Right ventricle myocardium inferior (tissue), 1 donor: Measurements from ENCODE around the gene SLC7A14. TPM values are rescaled to one million over a fixed set of nuclear protein-coding genes. Genes with fewer than 3 reads are reported as not detected.

Experiments used
- ATAC-seq: fragments of 200-7000 bp; cut with Tn5 transposase; one replicate; pipeline ENCODE4 v1.9.1; 2020; ENCODE audit warnings: mild to moderate bottlenecking, moderate library complexity
- DNase-seq: peaks from one replicate; pipeline ENCODE4 v3.0.0; 2021; ENCODE audit errors: missing footprints
- intact Hi-C: fragments of 100-400 bp; cut with DNase I; formaldehyde crosslinking; loops from one replicate; pipeline ENCODE4 v1.11.0; 2022
- total RNA-seq: library from RNA; stranded (reverse); fragmentation: NEBNext Ultra II Directional; extraction: Animal tissue kit (Norgen Biotek cat#: 25700); gene quantifications from one replicate; pipeline ENCODE4 v1.2.1, GENCODE V29; 2021
- donor health status: DM: no; HTN: yes; CAD: no; lungs with severe emphysema.

SLC7A14 gene
- total RNA-seq, 1 donor from 2014 or later, result not detected

DNA sequence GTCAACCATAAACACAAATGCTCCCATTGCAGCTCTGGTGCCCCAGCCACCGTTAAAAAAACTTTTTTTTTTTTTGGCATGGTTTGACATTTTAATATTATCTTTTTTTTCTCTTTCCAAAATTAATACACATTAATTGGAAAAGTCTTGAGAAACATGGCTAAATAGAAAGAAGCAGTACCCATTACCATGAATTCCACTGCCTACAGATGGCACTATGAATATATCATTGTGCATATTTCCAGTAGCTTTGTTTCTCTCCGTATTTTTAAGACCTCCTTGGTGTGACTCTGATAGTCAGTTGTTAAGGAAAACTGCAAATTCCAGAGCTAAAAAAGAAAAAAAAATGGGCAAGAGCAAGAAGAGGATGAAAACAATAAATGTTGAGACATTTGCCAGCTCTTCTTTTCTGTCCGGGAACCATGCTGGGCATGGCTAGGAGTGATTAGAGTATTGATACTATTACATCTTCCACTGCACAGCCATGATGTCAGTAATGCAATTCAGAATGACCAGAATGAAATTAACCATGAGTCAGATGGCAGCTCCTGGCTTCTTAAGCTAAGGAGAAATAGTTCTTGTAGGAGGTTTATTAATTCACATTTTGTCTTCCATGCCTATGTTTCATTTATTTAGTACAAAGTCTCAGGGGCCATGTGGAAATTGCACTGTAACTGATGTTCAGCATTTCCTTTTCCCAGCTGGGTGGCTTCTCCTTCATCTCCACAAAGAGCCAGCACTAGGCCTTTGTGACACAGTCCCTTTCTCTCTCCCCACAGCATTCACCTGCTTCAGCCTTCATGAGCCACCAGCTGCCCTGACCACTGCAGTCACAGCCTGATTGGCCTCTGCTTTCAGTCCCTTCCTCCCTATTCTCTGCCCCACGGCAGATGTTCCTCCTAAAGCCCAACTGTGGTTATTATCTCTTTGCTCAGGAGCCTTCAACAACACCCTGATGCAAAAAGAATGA, 31.8 kb downstream of the SLC7A14 start:
- no peak for DNase-seq
- no peak for ATAC-seq
- intact Hi-C loops, result loop anchor here (1.0 to 5.0 kb wide), 2 partner anchors 136 to 258 kb away; no protein-coding TSS in a partner anchor

DNA sequence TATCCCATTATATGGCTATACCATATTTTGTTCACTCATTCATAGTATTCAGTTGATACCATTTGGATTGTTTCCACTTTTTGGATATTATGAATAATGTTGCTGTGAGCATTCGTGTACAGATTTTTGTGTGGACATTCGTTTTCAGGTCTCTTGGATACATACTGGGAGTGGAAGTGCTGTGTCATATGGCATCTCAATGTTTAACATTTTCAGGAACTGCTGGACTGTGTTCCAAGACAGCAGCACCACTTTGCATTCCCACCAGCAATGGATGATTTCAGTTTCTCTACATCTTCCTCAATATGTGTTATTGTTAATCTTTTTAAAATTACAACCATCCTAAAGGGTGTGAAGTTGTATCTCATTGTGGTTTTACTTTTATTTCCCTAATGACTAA, 34.6 kb downstream of the SLC7A14 start:
- ATAC-seq, result no peak
- intact Hi-C loops, result loop anchor here (5.0 kb wide), 1 partner anchor 261 kb away; no protein-coding TSS in a partner anchor
- DNase-seq, result no peak

DNA sequence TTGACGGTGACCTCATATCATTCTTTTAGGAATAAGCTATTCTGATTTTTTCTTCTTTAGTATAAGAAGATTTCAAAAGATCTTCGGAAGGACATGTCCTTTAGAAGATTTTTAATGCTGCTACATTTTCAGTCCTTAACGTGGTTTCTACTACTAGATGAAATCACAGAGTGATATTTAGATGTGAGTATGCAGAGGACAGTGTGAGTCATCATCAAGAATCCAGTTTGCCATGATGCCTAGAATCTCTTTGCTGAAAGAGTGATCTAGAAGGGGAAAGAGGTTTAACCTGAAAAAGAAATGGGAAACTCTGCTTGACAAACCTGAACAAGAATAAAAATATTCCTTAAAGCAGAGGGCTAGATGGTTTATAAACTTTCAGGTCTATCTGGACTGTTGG, 43.2 kb downstream of the SLC7A14 start:
- no peak for ATAC-seq
- intact Hi-C loops, result no loop called here

DNA sequence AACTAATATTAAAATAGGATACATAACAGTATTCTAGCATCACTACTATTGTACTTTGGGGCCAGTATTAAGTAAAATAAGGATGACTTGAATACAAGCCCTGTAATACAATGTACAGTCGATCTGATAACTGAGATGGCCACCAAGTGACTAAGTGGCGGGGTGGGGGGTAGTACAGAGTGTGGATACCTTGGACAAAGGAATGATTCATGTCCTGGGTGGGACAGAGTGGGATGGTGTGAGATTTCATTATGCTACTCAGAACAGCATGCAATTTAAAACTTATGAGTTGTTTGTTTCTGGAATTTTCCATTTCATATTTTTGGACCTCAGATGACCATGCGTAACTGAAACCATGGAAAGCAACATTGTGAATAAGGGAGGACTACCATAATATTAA, 46.0 kb downstream of the SLC7A14 start:
- intact Hi-C loops, result no loop called here
- ATAC-seq (no peak), DNase-seq (no peak)

More for the DNA sequence above, 43.2 kb downstream of the SLC7A14 start:
- DNase-seq, result no peak

DNA sequence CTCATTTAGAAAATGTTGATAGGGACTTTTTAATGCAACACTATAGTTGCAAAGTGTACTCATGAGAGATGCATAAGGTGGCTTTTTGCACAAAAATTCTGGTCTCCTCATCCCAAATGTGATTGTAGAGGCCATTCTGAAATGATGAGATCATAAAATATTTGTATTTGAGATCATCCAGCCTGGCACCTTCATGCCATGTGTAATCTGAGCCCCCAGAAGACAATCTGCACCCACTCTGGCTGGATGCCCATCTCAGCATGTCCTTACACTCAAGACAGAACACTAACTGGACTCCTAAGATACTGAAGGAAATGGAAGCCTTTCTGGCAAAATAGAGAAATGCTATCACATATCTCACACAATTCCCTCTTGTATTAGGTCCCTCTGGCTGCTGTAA, 49.2 kb downstream of the SLC7A14 start:
- DNase-seq (no peak), ATAC-seq (no peak)
- intact Hi-C loops, result no loop called here

DNA sequence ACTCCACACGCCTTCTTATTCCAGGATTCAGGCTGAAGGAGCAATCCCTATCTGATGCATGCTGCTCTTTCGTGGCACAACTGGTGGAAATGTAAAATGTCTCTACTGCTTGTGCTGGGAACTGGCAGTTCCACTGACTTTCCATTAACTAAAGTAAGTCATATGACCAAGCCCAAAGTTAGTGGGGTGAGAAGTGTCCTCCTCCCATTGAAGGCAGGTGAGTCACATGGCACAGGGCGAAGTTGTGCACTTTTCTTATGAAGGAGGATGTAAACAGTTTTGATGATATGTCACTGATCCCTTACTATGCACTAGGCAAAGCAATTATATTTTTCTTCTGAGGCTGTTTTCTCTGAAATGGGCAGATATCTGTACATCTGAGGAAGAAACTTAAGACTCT, 51.6 kb downstream of the SLC7A14 start:
- no peak for ATAC-seq
- no peak for DNase-seq
- intact Hi-C loops, result no loop called here

DNA sequence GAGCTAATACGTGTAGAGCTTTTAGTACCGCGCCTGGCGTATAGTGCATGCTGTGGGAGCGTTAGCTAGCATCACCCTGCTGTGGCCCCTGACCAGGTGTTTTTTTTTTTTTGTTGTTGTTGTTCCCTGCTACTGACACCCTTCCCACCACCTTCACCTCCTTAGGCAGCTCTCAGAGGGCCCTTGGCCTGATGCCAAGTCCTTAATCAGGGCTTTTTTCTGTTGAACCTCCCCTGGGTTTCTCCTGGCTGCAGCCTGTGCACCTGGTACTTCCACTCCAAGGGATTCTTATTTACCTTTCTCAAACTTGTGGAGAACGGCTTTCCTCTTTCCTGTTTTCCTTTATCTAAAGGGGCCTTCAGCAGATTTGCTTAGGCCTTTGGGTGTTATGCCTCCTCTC, 53.3 kb downstream of the SLC7A14 start:
- ATAC-seq (peak; percentile 19), DNase-seq (no peak)
- intact Hi-C loops, result no loop called here

DNA sequence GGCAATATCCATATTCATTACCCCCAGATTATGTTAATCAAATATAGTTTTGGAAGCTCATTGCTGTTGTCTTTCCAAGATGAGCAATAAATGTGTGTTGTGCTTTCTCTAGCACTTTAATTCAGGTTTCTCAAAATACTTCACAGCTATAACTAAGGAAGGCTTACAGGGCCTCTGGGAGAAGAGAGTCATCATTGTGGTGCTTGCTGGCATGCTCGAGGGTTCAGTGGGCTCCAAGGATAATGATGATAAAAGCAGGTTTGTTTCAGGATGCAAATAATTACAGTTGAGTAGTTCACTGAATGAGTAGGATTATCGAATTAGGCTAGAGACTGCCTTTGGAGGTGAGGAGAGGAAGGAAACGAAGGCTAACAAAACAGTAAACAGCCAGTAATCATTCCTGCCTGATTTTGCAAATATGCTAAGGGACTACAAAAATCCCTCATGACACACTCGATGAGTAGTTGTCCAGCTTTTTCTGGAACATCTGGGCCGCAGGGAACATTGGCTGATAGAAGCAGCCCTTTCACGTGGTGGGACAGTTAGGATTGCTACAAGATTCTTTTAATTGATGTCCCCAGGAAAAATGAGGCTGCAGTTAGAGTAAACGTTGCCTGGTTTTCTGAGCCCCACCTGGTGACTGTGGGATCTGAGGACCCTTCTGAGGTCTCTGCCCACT, 54.1 kb downstream of the SLC7A14 start:
- intact Hi-C loops, result no loop called here
- DNase-seq (no peak), ATAC-seq (peak; percentile 63)

DNA sequence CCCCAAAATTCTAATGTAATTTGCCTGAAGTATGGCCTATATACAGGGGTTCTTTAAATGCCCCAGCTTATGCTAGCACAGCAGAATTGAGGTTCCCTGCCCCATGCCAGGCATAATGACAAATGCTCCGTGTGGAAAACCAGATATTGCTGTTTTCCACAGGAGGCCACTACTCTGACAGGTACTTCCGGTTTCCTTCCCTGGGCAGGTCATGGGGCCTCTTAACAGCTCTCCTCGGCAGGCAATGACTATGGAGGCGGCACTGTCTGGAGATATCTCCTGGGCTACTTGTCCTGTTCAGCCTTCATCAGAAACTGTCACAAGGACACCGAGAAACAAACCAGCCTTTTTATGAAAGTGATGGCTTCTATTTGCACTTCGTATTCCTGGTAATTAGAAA, 54.8 kb downstream of the SLC7A14 start:
- ATAC-seq (no peak), DNase-seq (no peak)
- intact Hi-C loops, result no loop called here

DNA sequence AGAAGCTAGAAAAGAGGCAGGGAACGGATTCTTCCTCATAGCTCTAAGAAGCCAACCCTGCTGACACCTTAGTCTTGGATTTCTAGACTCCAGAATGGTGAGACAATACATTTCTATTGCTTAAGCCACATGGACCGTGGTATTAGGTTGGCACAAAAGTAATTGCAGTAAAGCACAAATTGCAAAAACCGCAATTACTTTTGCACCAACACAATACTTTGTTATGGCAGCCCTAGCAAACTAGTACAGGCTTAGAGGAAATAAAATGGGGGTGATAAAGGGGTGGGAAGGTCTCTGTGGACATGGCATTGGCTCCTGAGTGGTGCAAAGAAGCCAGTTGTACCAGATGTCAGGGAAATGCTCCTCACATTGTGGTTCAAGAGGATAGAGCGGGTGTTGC, 56.0 kb downstream of the SLC7A14 start:
- DNase-seq (no peak), ATAC-seq (no peak)
- intact Hi-C loops, result no loop called here

DNA sequence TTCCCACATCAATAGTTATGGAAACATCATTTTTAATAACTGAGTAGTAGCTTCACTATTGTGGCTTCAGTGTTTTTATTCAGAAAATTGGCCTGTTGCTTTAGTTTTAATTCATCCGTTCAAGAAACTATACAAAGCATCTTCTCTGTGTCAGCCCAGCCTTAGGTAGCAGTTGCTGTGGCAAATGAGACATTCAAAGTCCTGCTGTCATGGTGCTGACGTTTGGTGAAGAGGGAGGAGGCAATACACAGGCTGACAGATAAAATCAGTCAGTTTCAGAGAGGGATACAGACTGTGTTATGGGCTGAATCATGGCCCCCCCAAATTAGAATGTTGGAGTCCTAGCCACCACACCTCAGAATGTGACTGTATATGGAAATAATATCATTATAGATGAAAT, 56.5 kb downstream of the SLC7A14 start:
- DNase-seq (no peak), ATAC-seq (no peak)
- intact Hi-C loops, result no loop called here

DNA sequence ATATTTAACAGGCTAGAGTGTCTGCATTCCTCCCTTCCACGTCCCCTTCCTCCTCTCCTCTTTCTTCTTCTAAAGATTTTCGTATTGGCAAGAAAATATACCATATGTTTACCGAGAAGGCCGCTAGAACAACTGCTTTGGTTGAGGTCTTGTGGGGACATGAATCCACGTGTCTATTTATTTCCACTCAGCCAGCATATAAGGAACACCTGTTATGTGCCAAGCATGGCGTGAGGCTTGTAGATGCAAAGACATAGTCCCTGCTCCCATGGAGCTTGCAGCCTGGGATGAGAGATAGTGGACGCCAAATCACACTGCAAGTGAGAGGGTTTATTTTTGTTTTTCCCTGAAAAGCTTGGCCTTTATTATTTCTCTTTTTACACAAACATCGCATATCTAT, 57.1 kb downstream of the SLC7A14 start:
- intact Hi-C loops, result no loop called here
- DNase-seq (no peak), ATAC-seq (no peak)

DNA sequence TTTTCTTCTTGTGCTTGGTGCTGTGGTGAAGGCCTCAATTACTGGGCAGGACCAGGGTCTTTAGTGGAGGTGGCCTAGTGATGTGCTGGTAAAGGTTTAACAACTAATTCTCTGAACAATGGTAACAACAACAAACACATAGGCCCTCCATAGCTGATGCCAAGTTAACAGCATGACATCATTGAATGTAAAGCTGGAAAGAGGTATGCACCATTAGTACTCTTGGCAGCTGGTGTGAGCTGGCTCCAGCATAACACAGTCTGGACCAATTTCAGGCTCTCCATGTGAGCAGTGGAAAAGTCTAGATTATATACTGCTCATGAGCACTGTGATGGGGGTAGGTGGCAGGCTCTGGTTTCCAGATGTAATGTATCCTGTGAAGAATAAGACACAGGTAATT, 61.8 kb downstream of the SLC7A14 start:
- DNase-seq, result no peak
- no peak for ATAC-seq
- intact Hi-C loops, result no loop called here

DNA sequence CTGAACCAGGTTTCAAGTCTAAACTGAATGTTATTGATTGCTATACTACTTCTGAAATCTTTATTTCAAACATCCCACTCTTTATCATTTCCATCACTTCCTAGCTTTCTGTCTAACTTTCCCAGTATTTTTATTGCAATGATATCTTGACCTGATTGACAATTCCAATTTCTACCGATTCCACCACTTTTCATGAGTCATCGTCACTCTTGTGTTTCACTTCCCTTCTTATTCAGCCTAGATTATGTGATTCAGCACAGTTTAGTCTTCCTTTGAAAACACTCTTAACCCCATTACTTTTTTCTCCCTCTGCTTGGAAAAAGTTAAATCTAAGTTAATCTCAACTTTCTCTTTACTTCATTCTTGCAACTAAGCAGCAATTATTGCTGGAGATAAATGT, 62.6 kb downstream of the SLC7A14 start:
- intact Hi-C loops, result no loop called here
- ATAC-seq, result no peak
- no peak for DNase-seq

DNA sequence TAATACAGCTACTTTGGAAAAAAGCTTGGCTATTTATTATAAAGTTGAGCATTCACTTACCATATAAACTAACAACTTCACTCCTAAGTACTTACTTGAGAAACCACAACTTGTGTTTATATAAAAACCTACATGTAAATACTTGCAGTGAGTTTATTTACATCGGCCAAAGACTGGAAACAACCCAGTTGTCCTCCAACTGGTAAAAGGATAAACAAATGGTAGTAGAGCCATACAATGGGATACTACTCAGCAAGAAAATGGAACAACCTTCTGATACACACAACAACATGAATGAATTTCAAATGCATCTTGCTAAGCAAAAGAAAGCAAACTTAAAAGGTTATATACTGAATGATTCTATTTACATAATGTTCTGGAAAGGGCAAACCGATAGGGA, 63.7 kb downstream of the SLC7A14 start:
- ATAC-seq, result no peak
- intact Hi-C loops, result no loop called here
- no peak for DNase-seq

DNA sequence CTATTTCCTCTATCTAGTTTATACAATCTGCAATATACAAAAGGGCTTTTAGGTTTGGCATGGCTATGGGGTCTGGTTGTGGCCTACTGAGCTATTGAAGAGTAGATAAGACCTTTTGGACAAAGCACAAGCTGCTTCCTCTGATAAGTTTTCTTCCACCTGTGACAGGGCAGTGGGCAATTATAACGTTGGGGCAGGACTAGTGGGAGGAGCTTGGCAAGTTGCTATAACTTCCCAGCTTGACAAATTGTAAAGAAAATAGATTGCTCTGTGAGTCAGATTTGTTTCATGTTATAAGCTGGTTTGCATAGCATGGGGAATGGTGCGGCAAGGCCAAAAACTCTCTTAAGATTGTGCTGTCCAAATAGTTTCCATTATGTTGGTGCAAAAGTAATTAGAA, 64.9 kb downstream of the SLC7A14 start:
- DNase-seq (no peak), ATAC-seq (no peak)
- intact Hi-C loops, result no loop called here

DNA sequence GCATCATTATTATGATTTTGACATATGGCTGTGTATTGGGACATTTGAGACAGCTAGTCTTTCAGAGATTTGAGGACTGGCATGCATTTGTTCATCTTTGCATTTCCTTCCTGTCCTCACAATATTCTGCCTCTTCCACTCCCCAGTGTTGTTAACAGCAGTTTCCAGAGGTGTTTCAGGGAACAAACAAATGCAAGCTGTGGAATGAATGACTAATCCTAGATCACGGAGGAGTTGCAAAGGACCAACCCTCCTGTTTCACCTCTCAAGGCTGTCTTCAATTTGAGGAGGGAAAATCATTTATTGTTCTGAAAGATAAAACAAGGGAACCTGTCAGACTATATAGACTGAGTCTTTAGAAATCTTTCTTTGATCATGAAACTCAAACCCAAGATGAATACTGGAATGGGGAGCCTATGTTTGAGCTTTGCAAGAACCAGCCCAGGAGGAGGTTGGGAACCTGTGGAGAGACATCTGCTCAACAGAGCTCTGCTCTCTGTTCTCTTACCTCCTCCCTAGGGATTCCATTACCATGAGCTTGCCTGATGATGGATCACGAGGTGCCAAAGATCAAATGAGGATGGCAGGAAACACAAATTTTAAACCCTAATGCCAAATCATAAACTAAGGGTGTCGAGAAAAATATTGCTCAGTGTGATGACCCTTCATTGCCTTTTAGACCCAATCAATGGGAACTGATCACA, 68.5 kb downstream of the SLC7A14 start:
- no peak for ATAC-seq

DNA sequence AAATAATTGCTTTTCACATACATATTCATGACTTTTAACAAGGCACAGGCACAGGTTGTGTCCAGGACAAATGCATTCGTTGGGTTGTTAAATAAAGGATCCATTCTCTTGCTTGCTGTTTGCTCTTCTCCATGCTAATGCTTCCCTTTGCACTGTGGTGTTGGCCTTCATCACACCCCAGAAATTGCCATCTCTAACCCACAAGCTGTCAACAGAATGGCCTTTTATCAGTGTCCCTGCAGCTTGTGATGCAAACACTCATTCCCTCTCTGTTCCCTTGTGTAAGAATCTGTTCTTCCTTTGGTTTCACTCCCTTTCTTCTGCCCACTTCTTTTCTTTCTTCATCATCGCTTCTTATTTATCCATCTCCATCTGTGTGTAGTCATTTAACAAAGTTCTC, 72.2 kb downstream of the SLC7A14 start:
- intact Hi-C loops, result no loop called here
- ATAC-seq, result no peak
- DNase-seq, result no peak

More for the DNA sequence above, 68.5 kb downstream of the SLC7A14 start:
- no peak for DNase-seq
- intact Hi-C loops, result no loop called here

DNA sequence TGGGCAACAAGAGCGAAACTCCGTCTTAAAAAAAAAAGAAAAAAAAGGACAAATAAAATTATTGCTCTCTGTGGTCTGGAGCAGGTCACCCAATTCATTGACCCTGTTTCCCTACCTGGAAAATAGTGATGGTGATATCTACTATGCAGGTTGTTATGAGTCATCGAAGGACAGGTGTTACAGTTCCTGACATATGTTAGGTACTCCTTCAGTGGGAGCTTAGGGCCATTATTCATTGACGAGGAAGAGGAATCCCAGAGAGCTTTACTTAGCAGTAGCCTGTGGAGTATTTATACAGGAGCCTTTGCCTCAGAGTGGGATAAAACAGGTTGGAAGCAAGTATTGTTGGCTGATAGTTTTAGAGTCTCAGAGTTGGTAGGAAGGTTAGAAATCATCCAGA, 74.5 kb downstream of the SLC7A14 start:
- intact Hi-C loops, result no loop called here
- DNase-seq (no peak), ATAC-seq (no peak)

DNA sequence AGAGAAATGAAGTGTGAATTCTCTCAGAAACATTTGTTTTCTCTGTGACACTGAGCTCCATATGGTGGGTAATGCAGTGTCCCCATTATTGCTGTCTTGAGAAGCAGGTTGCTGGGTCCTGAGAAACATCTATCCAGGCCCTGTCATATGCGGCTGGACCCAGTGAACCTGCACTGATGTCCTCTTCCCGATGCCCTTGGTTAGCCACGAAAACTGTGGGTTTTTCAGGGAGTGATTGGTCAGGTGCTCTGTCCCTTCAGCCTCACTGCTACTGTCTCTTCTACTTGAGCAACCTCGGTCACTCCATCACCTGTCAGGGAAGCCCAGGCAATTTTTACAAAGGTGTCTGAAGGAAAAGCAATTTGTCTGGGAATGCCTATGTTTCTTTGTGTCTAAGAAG, 77.0 kb downstream of the SLC7A14 start:
- ATAC-seq, result no peak
- DNase-seq, result no peak
- intact Hi-C loops, result no loop called here
